ENCODE results near the gene DMTF1.
A peak's percentile ranks its signal among the peaks of the same experiment; 100 is the strongest.
"Not testable (repeated sequence)": the region's sequence is repeated elsewhere in the genome, so short reads cannot be mapped to it uniquely, and the experiment has no call there.

Gene DMTF1

GRCh38 chr7:87202705-87203104, 50.5 kb downstream of the DMTF1 start:
- no peak for DNase-seq

DNA sequence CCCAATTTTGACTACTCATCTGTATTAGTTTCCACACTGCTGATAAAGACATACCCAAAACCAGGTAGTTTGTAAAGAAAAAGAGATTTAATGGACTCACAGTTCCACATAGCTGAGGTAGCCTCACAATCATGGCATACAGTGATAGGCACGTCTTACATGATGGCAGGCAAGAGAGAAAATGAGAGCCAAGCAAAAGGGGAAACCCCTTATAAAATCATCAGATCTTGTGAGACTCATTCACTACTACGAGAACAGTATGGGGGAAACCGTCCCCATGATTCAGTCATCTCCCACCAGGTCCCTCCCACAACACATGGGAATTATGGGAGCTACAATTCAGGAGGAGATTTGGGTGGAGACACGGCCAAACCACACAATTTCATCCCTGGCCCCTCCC, 51.7 kb downstream of the DMTF1 start:
- not testable (repeated sequence) for DNase-seq

DNA sequence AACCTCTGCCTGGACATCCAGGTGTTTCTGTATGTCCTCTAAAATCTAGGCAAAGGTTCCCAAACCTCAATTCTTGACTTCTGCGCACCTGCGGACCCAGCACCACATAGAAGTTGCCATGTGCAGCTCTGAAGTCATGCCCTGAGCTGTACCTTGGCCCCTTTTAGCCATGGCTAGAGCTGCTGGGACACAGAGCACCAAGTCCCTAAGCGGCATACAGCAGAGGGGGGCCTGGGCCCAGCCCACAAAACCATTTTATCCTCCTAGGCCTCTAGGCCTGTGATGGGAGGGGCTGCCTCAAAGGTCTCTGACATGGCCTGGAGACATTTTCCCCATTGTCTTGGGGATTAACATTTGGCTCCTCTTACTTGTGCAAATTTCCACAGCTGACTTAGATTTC, 52.7 kb downstream of the DMTF1 start:
- no peak for DNase-seq

DNA sequence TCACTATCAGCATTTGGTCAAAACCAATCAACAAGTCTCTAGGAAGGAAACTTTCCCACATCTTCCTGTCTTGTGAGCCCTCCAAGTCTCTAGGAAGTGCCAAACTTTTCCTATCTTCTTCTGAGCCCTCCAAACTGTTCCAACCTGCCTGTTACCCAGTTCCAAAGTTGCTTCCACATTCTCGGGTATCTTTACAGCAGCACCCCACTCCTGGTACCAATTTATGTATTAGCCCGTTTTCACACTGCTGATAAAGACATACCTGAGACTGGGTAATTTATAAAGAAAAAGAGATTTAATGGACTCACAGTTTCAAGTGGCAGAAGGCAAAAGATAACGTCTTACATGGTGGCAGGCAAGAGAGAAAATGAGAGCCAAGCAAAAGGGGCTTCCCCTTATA, 53.4 kb downstream of the DMTF1 start:
- not testable (repeated sequence) for DNase-seq

DNA sequence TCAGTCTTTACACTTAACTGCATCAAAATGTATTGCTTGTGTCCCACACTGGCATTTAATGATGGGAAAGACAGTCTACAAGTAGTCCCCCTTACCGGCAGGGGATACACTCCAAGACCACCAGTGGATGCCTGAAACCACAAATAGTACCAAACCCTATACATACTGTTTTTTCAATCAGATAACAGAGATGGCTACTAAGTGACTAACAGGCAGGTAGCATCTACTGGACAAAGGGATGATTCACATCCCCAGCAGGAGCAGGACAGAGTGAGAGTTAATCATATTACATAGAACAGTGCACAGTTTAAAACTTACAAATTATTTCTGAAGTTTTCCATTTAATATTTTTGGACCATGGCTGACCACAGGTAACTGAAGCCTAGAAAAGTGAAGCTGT, 54.1 kb downstream of the DMTF1 start:
- DNase-seq, result no peak

DNA sequence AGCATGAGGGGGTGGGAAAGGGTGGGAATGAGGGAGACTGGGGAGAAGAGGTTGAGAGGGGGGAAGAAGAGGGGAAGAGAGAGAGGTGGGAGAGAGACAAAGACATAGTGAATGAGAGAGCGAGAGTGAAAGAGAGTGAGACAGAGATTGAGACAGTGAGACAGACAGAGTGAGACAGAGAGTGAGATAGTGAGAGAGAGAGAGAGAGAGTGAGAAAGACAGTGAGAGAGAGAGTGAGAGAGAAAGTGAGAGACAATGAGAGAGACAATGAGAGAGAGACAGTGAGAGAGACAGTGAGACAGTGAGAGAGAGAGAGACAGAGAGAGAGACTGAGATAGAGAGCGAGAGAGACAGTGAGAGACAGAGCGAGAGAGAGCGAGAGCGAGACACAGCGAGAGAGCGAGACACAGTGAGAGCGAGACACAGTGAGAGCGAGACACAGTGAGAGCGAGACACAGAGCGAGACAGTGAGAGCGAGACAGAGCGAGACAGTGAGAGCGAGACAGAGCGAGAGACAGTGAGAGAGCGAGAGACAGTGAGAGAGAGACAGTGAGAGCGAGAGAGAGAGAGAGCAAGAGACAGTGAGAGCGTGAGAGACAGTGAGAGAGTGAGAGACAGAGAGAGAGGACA, 57.2 kb downstream of the DMTF1 start:
- no peak for DNase-seq

- no peak for DNase-seq
Measured at GRCh38 chr7:87210506-87210905, 58.3 kb downstream of the DMTF1 start.

DNA sequence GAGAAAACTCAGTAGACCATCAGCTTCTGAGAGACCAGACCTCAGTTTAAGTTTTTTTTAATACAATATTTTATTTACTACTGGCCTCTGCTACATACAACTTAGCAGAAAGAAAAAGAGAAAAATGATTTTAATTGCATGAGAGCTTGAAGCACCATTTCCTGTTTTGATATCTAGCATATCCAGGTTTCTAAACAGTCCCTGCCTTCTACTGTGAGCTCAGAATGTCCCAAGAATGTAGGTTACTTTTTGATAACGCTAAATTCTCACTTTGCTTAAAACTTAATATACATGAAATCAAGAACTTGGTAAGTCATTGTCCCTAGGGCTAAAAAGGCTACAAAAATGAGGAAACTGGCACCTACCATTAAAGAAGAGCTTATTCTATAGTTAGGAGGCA, 60.2 kb downstream of the DMTF1 start:
- no peak for DNase-seq

- no peak for DNase-seq
Measured at GRCh38 chr7:87213252-87213651, 61.0 kb downstream of the DMTF1 start.

DNA sequence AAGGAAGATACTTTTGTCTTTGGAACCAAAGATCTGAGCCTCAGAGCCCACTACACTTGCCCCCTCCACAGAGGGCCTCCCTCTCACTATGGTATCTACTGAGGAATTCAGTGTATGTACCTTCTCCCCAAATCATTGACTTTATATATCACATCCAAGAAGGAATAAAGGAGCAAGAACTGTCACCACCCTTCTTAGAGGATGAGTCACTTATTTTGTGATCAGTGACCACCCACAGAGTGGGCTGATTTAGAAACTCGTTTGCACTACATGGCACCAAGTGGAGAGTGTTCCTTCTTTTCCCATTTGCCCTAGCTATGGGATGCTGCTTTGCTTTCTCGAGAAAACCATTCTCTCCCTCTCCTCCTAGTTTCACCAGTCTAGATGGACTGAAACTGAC, 61.6 kb downstream of the DMTF1 start:
- DNase-seq, result no peak

GRCh38 chr7:87215046-87215445, 62.8 kb downstream of the DMTF1 start:
- DNase-seq, result no peak

DNA sequence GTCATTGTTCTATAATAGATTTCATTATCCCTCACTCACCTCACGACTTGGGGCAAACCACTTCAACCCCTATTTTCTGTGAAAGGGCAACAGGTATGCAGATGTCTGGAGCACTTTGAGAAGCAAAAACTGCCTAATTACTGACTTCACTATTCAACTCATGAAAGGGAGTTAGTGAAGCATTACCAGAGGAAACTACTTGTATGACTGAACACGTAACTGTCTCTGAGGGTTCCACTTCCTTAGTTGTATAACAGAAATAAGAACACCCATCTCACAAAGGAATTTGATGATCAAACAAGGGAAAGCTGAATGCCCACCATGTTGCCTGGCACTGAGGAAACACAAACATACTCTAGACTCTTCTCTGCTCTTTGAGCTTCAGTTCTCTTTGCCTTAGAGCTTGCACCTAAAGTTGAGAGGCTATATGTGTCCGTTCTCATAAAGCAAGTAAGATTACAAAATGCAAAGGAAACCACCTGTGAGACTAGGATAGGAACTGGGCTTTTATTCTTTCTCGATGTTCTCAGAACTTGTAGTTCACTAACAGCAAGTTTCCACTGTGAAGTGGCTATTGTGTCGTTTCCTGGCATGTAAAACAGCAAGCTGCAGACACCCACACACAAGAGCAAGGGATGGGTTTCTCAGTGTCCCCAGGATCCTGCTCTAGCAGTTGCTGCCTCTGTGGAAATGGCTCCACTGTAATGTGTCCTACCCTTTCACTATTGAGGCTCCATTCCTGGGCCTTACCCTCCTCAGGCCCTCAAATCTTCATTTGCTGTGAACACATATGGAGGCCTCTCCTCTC, 64.7 kb downstream of the DMTF1 start:
- DNase-seq, result peak; percentile 44 to 58

DNA sequence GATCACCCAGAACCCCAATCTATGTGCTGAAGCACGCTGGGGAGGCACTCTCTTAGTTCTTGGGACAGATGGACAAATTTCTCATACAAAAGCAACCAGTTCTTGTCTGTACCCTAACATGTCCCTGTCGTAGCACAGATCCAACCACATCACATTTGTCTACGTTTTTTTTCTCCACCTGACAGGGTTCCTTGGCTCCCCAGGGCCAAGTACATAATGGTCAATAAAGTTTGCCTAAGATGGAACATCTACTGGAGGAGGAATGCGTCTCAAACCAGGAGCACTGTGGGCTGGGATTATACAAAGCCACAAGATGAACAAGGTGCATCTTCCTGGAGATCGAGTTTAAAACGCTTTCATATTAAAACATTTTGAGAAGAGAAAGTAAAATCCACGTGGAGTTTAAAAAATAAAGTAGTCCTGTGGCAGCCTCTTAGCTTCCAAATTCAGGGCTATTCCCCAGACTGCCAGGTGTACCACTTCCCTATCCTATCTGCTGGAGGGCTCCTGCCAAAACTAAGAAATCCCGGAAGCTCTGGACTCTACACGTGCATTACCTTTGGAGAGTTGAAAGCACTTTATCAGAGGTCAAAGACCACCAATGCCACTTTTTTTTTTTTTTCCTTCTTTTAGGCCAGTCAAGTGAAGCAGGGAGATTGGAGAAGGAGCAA, 65.9 kb downstream of the DMTF1 start:
- DNase-seq, result no peak

DNA sequence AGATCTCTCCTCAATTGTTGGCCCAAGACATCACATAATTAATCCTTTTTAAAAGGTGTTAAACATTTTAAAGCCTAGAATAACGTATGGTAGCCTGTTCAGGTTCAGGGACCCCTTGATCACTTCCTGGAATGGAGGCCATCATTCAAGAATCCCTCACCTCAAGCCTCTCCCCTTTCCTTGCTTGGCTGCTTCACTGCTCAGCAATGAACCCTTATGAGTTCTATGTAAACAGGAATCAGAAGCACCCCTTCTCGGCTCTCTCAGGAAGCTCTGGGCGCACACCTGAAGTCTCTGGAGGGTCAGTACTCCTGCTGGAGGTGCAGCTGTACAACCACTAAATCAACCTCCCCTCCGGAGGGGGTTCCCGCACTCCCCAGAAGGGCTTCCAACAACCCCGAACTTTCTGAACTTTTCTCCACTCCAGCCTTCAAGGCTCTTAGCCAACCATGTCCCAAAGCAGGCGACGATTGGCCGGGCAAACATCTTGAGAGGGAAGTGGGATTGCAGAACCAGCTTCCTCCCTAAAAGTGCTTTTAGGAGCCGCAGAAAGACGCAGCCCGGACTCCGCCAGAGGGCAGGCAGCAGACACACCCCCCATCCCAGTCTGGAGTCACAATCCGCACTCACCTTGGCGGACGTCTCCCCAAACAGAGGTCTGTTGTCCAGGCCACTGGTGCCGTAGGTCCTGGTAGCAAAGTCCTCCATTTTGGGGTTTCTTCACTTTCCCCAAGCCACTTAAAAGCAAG, 66.7 kb downstream of the DMTF1 start:
- peak in 1 of 2 experiments; percentile 46 for DNase-seq

GRCh38 chr7:87219545-87220025, 67.3 kb downstream of the DMTF1 start, which contains the start of gene TMEM243:
TMEM243 (minus strand) TSS chr7:87219732; CDS start chr7:87219503, 229 bp downstream.
- peak; percentile 79 to 84 for DNase-seq

- peak; percentile 83 to 86 for DNase-seq
Measured at GRCh38 chr7:87220026-87220733, 67.9 kb downstream of the DMTF1 start.

DNA sequence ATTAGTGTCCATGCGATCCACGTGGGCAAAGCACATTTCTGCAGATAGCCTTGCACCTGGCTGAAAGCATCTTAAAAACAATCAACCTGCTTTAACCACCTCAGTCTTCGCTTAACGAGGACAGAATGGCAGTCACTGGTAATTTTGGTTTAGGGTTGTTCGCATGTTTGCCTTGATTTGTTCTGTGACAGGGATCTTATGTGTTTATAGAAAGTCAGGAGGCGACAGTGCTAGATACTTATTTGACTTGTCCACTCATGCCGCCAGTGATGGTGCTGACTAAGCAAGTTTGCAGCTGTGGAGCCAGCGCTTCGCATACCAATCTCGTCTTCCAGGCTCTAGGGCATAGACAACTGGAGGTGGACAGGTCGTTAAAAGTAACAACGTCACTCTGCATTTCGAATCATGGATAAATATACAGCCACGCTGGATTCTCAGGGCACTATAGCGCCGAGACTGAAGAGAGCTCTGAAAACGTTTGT, 68.5 kb downstream of the DMTF1 start:
- DNase-seq, result no peak

GRCh38 chr7:87223666-87224065, 71.4 kb downstream of the DMTF1 start:
- no peak for DNase-seq

DNA sequence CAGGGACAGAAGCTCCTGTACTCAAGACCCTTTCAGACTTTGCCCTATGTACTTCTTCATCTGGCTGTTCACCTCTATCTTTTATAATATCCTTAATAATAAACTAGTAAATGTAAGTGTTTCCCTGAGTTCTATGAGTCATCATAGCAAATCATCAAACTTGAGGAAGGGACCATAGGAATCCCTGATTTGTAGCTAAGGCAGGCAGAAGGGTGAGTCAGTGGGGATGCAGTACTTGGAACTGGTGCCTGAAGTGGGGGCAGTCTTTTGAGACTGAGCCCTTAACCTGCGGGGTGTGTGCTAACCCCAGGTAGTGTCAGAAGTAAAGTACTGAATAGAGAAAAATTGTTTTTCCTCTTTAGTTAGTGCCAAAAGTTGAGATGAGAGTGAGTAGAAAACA, 73.4 kb downstream of the DMTF1 start:
- DNase-seq, result no peak

- no peak for DNase-seq
Measured at GRCh38 chr7:87226495-87226894, 74.2 kb downstream of the DMTF1 start.

DNA sequence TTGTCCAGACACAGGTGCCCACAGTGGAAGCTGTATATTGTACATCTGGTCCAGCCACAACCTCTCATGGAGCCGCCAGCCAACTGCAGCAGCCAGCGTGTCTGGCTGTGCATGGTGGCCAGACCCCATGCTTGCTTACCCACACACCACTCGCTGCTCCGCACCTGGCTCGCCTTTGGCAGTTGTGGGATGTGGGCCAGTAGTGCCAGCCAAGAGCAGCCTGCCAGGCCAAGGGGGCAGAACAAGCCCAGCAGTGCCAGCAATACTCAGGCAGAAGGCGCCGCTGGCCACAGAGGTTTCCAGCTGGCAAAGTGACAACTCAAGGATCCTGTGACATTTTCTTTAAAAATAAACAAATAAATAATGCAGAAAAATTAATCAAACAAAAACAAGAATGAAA, 79.0 kb downstream of the DMTF1 start:
- DNase-seq, result no peak

- no peak for DNase-seq
Measured at GRCh38 chr7:87231711-87232110, 79.5 kb downstream of the DMTF1 start.

Measured in activated CD4-positive, alpha-beta T cell treated with anti-CD3 and anti-CD28 coated beads, Interleukin-2, amount 50 U/mL, for 48 hours (primary cell).